GM21786 (cell line): Measurements from ENCODE around the gene PRR12.
A peak's percentile ranks its signal among the peaks of the same experiment; 100 is the strongest.

Experiments
- ATAC-seq: cut with Tn5 transposase; IDR thresholded peaks from one replicate; pipeline ENCODE4 v1.9.1; 2021; ENCODE audit not compliant: unreplicated experiment

The PRR12 gene

GRCh38 chr19:49564616-49565045, 26.4 kb upstream of the PRR12 start:
- no peak for ATAC-seq

GRCh38 chr19:49565261-49565660, 25.7 kb upstream of the PRR12 start:
- no peak for ATAC-seq

- ATAC-seq = no peak
Measured at GRCh38 chr19:49566302-49566701, 24.7 kb upstream of the PRR12 start.

- ATAC-seq = no peak
Measured at GRCh38 chr19:49567861-49568441, 23.0 kb upstream of the PRR12 start.

- ATAC-seq = no peak
Measured at GRCh38 chr19:49570138-49570856, 20.7 kb upstream of the PRR12 start.

GRCh38 chr19:49570997-49571676, 19.8 kb upstream of the PRR12 start:
- no peak for ATAC-seq

DNA sequence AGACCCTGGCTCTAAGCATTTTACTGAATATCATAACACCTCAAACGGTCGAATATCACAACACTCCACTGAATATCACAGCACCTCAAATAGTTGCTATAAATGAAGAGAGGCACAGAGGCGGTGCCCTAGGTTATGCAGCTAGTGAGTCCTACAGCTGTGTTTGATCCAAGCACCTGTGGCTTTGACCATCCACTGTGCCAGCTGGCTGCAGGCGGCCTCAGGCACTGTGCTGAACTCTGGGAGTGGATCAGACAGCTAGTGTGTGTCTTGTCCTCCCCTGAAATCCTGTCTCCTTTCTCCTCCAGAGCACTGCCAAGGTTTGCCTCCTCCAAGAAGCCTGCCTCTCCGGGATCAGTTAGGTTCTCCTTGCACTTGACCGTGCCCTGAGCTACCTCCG, 18.0 kb upstream of the PRR12 start:
- ATAC-seq = no peak

DNA sequence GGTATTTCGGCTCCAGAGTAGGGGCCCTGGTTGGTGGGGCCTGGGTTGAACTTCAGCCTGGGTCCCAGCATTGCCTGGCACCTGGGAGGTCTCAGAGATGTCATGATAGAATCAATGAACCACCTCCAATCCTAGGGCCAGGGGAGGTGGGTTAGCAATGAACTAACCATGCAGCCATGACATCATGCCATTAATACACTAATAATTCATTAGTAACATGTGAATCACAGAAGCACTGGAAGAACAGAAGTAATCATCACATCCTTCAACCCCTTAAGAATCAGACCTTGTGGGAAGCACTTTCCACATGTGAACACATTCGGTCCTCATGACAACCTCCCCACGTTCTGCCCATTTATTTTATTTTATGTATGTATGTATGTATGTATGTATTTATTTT, 17.6 kb upstream of the PRR12 start:
- no peak for ATAC-seq

- no peak for ATAC-seq
Measured at GRCh38 chr19:49574206-49574755, 16.7 kb upstream of the PRR12 start.

DNA sequence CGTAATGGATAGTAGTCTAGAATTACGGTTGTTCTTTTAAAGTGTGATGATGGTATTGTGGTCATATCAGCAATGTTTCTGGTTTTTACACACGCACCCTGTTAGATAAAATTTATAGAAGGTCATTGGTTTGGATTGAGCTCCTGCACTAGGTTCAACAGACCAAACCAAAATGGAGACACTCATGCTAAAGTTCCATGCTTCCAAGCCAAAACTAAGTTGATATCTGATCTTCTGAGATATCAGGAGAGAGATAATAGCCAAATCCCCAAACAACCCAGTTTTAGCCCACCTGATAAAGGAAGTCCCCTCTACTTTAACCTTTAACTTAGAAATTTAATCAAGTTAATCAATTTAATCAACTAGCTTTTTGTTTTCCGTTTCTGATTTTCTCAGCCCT, 11.8 kb upstream of the PRR12 start:
- no peak for ATAC-seq

DNA sequence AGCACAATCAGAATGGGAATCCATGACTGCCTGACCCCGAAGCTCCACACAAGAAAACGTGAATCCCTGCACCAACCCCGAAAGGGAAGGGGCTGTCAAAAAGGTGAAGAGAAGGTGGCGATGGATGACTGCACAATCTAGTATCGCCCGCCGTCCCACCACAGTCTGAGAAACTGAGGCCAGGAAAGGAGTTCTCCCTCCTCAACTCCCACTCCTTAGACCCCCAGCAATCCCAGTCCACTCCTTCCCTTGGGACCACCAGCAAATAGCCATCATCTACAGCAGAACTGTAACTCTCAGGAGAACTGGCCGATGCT, 11.1 kb upstream of the PRR12 start:
- no peak for ATAC-seq

DNA sequence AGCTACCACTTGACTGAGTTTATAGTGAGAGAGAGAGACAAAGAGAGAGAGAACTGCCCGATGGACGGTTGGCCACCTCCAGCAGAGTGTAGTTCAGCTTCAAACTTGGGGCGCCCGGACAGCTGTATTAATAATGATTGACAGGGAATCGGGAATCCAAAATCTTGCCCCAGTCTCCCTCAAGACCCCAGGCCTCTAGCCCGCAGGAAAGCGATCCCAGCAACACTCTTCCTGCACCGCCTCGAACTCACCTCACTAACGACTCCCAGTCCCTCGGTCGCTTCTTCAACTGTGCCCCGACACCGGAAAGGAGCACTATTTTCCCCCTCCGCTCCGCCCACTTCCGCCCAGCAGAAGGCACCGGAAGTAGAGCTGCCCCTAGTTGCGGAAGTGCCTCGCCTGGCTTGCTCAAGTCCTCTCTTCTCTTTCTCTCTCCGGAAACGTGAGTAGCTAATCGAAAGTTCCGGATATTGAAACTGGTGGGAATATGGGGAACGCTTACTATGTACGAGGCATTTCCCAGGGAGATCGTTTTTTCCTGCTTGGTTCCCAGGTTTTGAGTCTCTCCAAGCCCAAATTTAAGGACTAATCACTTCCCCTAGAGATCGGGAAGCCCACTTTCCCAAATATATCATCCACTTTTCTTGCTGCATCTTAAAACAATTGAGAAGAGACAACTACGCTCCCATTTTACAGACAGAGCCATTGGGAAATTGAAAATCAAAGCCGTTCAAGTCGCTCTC, 10.5 kb upstream of the PRR12 start, which contains the start of gene NOSIP:
Gene NOSIP (minus strand): TSS at position 293 of the 743 bp plus-strand sequence. CDS start 19,865 bp downstream, outside the sequence.
- ATAC-seq = peak; percentile 82

DNA sequence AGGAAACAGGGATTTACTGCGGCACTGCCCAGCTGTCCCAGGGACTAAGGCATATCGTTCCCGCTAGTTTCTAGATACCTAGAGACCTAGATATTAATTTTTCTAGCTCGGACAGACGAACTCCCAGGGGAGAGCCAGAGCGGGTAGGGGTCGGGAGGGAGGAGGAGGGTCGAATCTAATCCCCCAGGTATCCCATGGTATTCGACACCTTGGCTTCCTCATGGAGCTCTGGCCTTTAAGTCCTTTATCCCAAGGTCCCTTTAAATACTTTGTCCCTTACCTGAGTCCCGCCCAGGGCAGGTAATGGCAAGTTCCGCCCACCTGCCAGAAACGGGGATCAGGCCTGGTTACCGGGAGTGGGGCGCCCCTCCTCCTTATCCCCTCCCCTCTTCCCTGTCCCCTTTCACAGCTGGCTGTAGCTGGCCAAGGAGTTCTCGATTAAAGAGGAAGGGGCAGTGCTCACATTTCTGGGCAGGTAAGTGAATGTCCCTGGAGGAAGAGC, 9.9 kb upstream of the PRR12 start, which contains the start of gene PRRG2:
Gene PRRG2 (plus strand): TSS at position 310 of the 502 bp plus-strand sequence. CDS start 1,904 bp downstream, outside the sequence.
- no peak for ATAC-seq

GRCh38 chr19:49583239-49583638, 7.7 kb upstream of the PRR12 start:
- no peak for ATAC-seq

DNA sequence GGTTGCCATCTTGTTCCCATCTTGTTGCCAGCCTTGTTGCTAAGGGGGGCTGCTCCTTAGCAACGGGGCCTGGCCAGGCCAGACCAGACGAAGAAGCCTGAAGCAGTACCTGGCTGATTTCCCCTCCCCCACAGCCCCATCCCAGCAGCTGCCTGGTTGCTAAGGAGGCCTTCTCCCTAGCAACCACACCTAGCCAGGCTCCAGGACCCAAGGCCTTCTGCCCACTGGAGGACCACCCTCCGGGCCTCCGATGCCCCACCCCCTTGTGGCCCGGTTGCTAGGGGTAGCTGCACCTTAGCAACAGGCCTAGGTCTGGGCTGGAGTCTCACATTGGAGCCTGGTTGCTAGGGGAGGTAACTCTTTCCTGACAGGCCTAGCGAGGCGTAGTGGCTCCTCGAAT, 6.0 kb upstream of the PRR12 start:
- ATAC-seq = no peak

- ATAC-seq = no peak
Measured at GRCh38 chr19:49587227-49587626, 3.8 kb upstream of the PRR12 start.

DNA sequence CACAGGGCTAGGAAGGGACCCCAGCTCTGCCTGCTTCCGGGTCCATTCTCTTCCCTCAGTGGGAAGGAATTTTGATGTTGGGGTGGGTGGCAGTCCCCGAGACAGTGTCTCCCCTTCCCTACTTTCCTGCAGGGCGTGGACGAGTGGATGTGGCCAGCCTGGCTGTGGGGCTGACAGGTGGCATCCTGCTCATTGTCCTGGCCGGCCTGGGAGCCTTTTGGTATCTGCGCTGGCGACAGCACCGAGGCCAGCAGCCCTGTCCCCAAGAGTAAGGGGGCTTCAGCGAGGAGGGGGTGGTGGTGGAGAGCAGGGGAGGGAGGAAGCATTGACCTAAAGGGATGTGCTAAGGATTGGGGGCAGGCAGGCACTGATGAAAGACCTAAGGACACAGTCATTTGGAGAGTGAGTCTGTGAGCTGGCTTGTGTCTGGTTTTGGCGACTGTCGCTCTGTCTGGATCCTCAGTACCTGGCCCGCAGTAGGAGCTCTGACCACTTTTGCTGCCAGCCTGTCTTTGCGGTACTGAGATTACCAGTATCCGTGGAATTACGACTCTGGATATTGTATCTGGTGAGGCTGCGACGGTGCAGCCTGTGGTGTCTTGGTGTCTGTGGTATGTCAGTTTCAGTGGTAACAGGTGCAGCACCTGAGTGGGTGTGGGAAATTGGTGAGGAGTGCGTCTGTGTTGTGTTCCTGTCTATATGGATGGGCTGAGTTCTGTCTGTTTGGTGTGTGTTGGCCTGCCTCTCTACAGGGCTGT, 2.4 kb upstream of the PRR12 start:
- no peak for ATAC-seq

GRCh38 chr19:49589502-49589905, 1.5 kb upstream of the PRR12 start:
- no peak for ATAC-seq

DNA sequence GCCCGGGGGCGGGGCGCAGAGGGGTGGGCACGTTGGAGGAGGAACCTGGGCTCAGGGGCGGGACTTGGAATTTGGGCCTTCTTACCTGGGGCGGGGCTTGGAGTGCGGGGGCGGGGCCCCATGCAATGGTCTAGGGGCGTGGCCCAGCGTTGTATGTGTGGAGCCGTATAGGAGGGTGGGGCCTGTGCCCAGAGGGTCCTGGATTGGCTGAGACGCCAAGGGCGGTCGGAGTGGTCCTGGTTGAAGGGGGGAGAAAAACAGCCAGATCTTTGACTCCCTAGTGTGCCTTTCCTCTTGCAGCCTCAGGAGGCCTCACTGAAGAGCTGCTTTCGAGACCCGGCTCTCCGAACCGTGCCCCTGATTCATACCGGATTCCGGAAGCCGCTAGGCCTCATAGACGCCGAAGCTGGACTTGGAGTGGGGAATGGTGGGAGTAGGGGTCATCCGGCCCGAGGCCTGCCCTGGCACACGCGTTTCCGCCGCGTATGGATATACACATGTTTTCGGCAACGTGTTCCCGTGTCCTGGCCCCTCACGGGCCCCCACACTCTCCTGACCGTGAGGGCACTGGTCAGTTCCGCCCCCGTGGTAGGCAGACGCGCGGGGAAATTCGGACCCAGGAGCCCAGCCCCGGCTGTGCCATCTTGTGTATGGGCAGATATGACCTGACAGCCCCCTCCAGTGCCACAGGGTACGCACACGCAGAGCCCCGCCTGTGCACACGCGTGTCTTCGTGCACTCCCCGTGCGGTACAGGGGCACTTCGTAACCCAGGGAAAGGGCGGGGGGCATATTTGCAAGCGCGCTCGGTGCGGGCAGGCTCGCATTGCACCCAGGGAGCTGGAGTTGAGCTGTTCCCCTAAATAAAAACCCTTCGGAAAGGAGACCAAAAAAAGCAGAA, 661 bp upstream of the PRR12 start:
- ATAC-seq = peak; percentile 61
